Fibroblast of pulmonary artery (primary cell): ENCODE data around the gene MRPS18A.

Source experiments
- DNase-seq: peaks from one replicate; pipeline ENCODE4 v3.0.0-alpha.2; 2010; ENCODE audit warnings: low read depth
- H3K4me3 ChIP-seq: replicated peaks from 2 replicates; pipeline ENCODE4 v1.5.1; 2011; ENCODE audit warnings: low read depth, mild to moderate bottlenecking, control low read depth, low read length, moderate library complexity
- TF ChIP-seq, protein P1 (sequence below): IDR thresholded peaks from 2 replicates; pipeline ENCODE4 v1.5.1; 2011; ENCODE audit warnings: mild to moderate bottlenecking, control low read depth, low read length, inconsistent platforms; ENCODE audit errors: missing control alignments

MRPS18A gene

GRCh38 chr6:43683708-43684455, 3.7 kb downstream of the MRPS18A start:
- TF ChIP-seq, protein P1, sequence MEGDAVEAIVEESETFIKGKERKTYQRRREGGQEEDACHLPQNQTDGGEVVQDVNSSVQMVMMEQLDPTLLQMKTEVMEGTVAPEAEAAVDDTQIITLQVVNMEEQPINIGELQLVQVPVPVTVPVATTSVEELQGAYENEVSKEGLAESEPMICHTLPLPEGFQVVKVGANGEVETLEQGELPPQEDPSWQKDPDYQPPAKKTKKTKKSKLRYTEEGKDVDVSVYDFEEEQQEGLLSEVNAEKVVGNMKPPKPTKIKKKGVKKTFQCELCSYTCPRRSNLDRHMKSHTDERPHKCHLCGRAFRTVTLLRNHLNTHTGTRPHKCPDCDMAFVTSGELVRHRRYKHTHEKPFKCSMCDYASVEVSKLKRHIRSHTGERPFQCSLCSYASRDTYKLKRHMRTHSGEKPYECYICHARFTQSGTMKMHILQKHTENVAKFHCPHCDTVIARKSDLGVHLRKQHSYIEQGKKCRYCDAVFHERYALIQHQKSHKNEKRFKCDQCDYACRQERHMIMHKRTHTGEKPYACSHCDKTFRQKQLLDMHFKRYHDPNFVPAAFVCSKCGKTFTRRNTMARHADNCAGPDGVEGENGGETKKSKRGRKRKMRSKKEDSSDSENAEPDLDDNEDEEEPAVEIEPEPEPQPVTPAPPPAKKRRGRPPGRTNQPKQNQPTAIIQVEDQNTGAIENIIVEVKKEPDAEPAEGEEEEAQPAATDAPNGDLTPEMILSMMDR = no peak
- no peak overlapping the region for H3K4me3 ChIP-seq
- no peak for DNase-seq

- H3K4me3 ChIP-seq = no peak overlapping the region
- TF ChIP-seq, protein P1 = no peak
Measured at GRCh38 chr6:43682724-43683429, 4.7 kb downstream of the MRPS18A start.

GRCh38 chr6:43681303-43681702, 6.3 kb downstream of the MRPS18A start:
- TF ChIP-seq, protein P1 = no peak
- no peak for DNase-seq
- H3K4me3 ChIP-seq = no peak overlapping the region

More at GRCh38 chr6:43682724-43683429, 4.7 kb downstream of the MRPS18A start:
- no peak for DNase-seq

DNA sequence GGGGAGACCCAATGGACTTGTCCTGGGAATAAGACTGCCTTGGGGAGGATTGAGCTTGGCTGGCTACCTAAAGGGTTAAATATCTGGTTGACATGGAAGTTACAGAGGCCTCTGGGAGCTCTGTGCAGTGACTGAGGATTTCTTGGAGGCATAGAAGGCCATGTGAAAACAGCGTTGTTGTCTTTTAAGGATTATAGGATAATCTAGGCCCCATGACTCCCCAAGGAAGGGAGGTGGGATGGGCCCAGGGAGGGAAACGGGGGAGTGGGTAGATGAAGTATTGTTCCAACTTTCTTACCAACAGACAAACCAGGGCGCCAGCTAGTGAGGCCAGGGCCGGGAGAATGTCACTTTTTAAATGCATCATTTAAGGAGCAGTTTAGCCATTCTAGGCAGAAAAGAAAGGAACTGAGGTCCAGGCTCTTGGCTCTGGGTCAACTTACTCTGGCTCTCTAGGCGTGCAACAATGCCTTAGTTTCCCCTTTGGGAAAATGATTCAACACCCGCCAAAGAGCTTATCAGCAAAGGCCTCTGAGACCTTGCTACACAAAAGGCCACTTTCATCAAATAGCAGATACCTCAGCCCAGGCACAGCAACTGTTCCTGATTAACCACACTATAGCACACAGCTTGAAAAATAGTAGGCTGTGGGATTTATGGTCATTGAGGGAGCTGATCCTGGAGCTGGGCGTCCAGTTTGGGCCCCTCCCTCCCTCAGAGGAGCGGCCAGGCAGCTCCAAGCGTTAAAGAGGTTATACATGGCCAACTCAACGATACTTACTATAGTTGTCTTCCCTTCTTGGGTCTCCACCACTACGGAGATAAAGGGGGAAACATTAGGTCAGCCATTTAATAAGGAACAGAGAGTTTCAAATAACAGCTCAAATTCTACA, 7.0 kb downstream of the MRPS18A start:
- DNase-seq = no peak

GRCh38 chr6:43679057-43679456, 8.5 kb downstream of the MRPS18A start:
- no peak for DNase-seq
- H3K4me3 ChIP-seq = no peak overlapping the region
- TF ChIP-seq, protein P1 = no peak

More for the DNA sequence above, 7.0 kb downstream of the MRPS18A start:
- TF ChIP-seq, protein P1 = no peak
- H3K4me3 ChIP-seq = no peak overlapping the region

DNA sequence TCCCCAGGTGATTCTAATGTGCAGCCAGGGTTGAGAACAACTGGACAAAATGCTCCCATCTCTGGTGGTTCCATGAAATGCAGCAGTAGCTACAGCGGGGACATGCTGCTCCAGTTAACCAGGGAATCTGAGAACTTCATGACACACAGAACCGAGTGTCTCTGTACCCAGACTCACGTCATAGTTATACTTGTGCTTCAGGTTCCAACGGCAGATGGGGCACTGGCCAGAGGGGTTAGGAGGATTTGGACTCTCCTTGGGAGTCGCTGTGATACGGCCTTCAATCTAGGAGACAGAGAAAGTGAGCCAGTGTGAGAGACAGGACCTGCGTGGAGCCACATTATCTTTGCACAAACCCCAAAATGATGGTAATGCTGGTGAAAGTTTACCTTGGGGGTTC, 9.2 kb downstream of the MRPS18A start:
- no peak overlapping the region for H3K4me3 ChIP-seq
- no peak for DNase-seq
- TF ChIP-seq, protein P1 = no peak
